GM12872 (cell line): ENCODE measurements around the gene ATP10B.

Experiments used
- CTCF ChIP-seq: IDR thresholded peaks from 3 replicates; pipeline ENCODE4 v1.5.1; 2011; ENCODE audit warnings: low read depth, mild to moderate bottlenecking, low read length, moderate library complexity; ENCODE audit not compliant: insufficient read depth

Gene ATP10B

DNA sequence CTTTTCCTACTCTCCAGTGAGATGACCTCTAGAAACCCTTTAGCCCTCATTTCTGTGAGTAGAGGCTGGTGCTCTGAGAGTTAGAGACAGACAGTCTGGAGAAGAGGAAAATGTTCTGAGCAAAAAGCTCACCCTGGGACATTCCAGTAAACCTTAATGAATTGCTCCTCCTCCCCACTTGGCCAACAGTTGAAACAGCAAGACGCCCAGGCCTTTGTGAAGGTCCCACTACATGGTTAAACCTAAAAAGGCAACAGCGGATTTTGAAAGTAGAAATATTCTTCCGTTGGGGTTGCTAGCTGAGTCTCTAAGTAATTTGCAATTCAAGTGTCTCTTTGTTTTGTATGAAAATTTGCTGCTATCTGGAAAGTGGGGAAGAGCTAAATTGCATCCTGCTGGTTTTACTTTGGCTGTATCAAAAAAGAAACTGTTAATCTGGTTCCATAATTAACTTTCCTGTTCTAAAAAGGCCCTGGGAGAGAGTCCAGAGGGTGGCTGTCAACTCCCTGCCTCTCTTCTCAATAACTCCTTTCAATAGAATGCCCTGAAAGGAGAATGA lies 63.8 kb downstream of the ATP10B start:
- TF ChIP-seq CTCF = no peak

DNA sequence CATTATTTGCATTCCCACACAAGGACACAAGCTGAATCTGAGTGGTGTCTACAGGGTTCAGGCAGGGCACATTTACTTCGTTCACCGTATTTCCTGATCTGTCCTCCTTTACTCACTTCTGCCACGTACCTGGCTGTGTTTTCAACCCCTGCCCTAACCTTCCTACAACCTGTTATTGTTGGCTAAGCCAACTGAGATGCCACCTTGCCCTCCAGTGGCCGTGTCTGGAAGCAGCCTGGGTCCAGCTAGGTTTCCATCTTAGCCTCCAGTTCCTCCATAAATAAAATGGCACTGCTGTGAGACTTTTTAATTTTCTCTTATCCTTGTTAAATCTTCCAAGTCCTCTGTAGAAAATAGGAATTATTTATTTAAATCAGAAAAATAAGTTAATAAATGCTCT lies 64.8 kb downstream of the ATP10B start:
- TF ChIP-seq CTCF = peak; percentile 57

GRCh38 chr5:160774666-160775315 lies 77.2 kb downstream of the ATP10B start:
- no peak for TF ChIP-seq CTCF

DNA sequence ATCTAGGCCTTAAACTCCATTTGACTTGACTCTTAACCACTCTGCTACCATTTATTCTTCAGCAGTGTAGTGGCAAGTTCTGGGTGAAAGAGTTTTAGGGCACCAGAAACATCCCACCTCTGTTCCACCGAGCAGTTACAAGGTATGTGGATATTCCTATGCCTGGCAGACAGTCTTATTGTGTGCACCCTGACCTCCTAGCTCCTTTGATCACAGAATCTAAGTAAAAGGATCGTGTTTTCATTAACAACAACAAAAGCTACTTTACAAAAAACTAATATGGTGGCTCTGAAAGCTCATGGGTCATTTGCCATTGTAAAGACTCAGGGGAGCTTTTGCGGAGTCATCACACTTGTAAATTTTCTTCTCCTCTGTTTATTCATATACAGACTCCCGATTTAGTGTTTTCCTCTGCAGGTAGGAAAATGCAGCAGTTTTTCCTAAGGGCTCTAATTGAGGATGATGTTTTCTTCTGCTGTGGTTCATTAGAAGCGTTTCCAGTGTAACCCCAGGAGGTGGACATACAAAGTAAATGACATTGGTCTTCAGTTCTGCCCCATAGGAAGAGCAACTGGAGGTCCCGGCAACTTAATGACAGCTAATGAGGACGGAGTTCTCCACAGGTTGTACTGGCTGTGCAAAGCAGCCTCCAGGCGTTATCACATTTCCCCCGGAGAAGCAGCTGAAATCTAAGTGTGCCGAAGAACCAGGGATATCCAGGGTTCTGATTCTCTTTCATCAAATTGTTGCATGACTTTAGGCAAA lies 78.2 kb downstream of the ATP10B start:
- no peak for TF ChIP-seq CTCF

GRCh38 chr5:160772854-160773253 lies 79.2 kb downstream of the ATP10B start:
- TF ChIP-seq CTCF = no peak

GRCh38 chr5:160770718-160771117 lies 81.3 kb downstream of the ATP10B start:
- TF ChIP-seq CTCF = no peak

GRCh38 chr5:160769301-160769700 lies 82.7 kb downstream of the ATP10B start:
- no peak for TF ChIP-seq CTCF
